ENCODE measurements around the gene ABTB1. TPM values are rescaled to one million over a fixed set of nuclear protein-coding genes. Genes with fewer than 3 reads are reported as not detected.
A peak's percentile ranks its signal among the peaks of the same experiment; 100 is the strongest.

The ABTB1 gene
- total and polyA plus RNA-seq, 9 of the 15 experiments (the other 6 are each of a cell fraction or from before 2014, with no cell fraction given), result 0.04 to 2.3 (median 0.55) TPM; not detected in 1

GRCh38 chr3:127652246-127652995 lies 20.3 kb upstream of the ABTB1 start (continued):
- TF ChIP-seq, protein P1, sequence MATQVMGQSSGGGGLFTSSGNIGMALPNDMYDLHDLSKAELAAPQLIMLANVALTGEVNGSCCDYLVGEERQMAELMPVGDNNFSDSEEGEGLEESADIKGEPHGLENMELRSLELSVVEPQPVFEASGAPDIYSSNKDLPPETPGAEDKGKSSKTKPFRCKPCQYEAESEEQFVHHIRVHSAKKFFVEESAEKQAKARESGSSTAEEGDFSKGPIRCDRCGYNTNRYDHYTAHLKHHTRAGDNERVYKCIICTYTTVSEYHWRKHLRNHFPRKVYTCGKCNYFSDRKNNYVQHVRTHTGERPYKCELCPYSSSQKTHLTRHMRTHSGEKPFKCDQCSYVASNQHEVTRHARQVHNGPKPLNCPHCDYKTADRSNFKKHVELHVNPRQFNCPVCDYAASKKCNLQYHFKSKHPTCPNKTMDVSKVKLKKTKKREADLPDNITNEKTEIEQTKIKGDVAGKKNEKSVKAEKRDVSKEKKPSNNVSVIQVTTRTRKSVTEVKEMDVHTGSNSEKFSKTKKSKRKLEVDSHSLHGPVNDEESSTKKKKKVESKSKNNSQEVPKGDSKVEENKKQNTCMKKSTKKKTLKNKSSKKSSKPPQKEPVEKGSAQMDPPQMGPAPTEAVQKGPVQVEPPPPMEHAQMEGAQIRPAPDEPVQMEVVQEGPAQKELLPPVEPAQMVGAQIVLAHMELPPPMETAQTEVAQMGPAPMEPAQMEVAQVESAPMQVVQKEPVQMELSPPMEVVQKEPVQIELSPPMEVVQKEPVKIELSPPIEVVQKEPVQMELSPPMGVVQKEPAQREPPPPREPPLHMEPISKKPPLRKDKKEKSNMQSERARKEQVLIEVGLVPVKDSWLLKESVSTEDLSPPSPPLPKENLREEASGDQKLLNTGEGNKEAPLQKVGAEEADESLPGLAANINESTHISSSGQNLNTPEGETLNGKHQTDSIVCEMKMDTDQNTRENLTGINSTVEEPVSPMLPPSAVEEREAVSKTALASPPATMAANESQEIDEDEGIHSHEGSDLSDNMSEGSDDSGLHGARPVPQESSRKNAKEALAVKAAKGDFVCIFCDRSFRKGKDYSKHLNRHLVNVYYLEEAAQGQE (IDR thresholded peaks at IDR 0.05; ENCODE audit: borderline replicate concordance), result peak; percentile 60; the same call in 1 of the 2 replicates
- TF ChIP-seq, protein P1 (CRISPR knock-in tag; IDR thresholded peaks at IDR 0.05; ENCODE audit: low read depth), result no peak
- peak; percentile 16 for TF ChIP-seq CTCFL (IDR thresholded peaks at IDR 0.05; ENCODE audit: borderline replicate concordance, insufficient read depth, low read depth, low read length, poor library complexity, severe bottlenecking)
- TF ChIP-seq, protein P2, sequence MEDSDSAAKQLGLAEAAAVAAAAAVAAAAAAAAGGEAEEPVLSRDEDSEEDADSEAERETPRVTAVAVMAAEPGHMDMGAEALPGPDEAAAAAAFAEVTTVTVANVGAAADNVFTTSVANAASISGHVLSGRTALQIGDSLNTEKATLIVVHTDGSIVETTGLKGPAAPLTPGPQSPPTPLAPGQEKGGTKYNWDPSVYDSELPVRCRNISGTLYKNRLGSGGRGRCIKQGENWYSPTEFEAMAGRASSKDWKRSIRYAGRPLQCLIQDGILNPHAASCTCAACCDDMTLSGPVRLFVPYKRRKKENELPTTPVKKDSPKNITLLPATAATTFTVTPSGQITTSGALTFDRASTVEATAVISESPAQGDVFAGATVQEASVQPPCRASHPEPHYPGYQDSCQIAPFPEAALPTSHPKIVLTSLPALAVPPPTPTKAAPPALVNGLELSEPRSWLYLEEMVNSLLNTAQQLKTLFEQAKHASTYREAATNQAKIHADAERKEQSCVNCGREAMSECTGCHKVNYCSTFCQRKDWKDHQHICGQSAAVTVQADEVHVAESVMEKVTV (CRISPR knock-in tag; IDR thresholded peaks at IDR 0.05), result 0 out of 2 replicates have a peak, but pooled peaks have one; percentile 24

All from K562 (cell line).